Measurements from ENCODE around the gene KLHL17. TPM values are rescaled to one million over a fixed set of nuclear protein-coding genes. Genes with fewer than 3 reads are reported as not detected.

The KLHL17 gene
- total RNA-seq, 3 donors from 2014 or later: 9.0 to 14.7 (median 11.0) TPM

GRCh38 chr1:937521-937920 is 22.9 kb upstream of the KLHL17 start:
- no peak for TF ChIP-seq CTCF (IDR thresholded peaks at IDR 0.05)
- Histone ChIP-seq H3K9me3 (no peaks in the 10 kb centered on the region), H3K4me1 (ENCODE audit: low read depth) (peaks cover 32% of the 10 kb centered on the region), H3K4me3 (no peak overlapping the region), H3K36me3 (ENCODE audit: low read depth) (no peaks in the 10 kb centered on the region)
- ATAC-seq (no peak), DNase-seq (no peak)
- intact Hi-C loops (cut with DNase I, micrococcal nuclease): no loop called here

GRCh38 chr1:938088-938683 is 22.2 kb upstream of the KLHL17 start:
- DNase-seq (peak in 2 of 3 donors; percentile 63 to 71), ATAC-seq (peak; percentile 76)
- TF ChIP-seq CTCF (IDR thresholded peaks at IDR 0.05): no peak
- no peaks in the 10 kb centered on the region for H3K9me3 ChIP-seq
- no peak overlapping the region for H3K4me3 ChIP-seq
- H3K36me3 ChIP-seq (ENCODE audit: low read depth): no peaks in the 10 kb centered on the region
- H3K4me1 ChIP-seq (ENCODE audit: low read depth): peaks cover 35% of the 10 kb centered on the region
- intact Hi-C loops (cut with DNase I, micrococcal nuclease): no loop called here

- TF ChIP-seq CTCF (IDR thresholded peaks at IDR 0.05): no peak
- no peak for DNase-seq
- H3K4me3 ChIP-seq: no peak overlapping the region
- no peaks in the 10 kb centered on the region for H3K36me3 ChIP-seq (ENCODE audit: low read depth)
- ATAC-seq: no peak
- H3K9me3 ChIP-seq: no peaks in the 10 kb centered on the region
- peaks cover 37% of the 10 kb centered on the region for H3K4me1 ChIP-seq (ENCODE audit: low read depth)
- intact Hi-C loops (cut with DNase I, micrococcal nuclease): no loop called here
Measured at GRCh38 chr1:938711-939489, 21.5 kb upstream of the KLHL17 start.

GRCh38 chr1:939511-940106 is 20.8 kb upstream of the KLHL17 start:
- no peak for ATAC-seq
- H3K4me3 ChIP-seq: no peak overlapping the region
- no peaks in the 10 kb centered on the region for H3K9me3 ChIP-seq
- DNase-seq: no peak
- no peaks in the 10 kb centered on the region for H3K36me3 ChIP-seq (ENCODE audit: low read depth)
- intact Hi-C loops (cut with DNase I, micrococcal nuclease): no loop called here
- H3K4me1 ChIP-seq (ENCODE audit: low read depth): peaks cover 37% of the 10 kb centered on the region
- TF ChIP-seq CTCF (IDR thresholded peaks at IDR 0.05): no peak

- H3K4me1 ChIP-seq (ENCODE audit: low read depth): peaks cover 37% of the 10 kb centered on the region
- TF ChIP-seq CTCF (IDR thresholded peaks at IDR 0.05): no peak
- DNase-seq (peak; percentile 54 to 67 (median 67)), ATAC-seq (peak; percentile 10)
- intact Hi-C loops (cut with DNase I, micrococcal nuclease): no loop called here
- H3K9me3 ChIP-seq: no peaks in the 10 kb centered on the region
- H3K4me3 ChIP-seq: no peak overlapping the region
- no peaks in the 10 kb centered on the region for H3K36me3 ChIP-seq (ENCODE audit: low read depth)
Measured at GRCh38 chr1:940107-941014, 20.0 kb upstream of the KLHL17 start.

All from mucosa of descending colon (tissue), 3 donors.